Peyer's patch (tissue), 4 donors: ENCODE results near the gene PVALEF. TPM values are rescaled to one million over a fixed set of nuclear protein-coding genes. Genes with fewer than 3 reads are reported as not detected.

Experiments used
- DNase-seq, 3 donors: peaks; one replicate each; pipeline ENCODE4 v3.0.0-alpha.2; 2017 to 2019
- H3K27ac ChIP-seq, 4 donors: fragments of 200-600 bp; sonication (generic); one replicate each; pipeline ENCODE4 v1.5.1; 2016 to 2019
- H3K27me3 ChIP-seq, 2 donors: fragments of 200-600 bp; sonication (generic); one replicate each; pipeline ENCODE4 v1.5.1; 2019
- H3K36me3 ChIP-seq, 3 donors: fragments of 200-600 bp; sonication (generic); one replicate each; pipeline ENCODE4 v1.5.1; 2016 to 2019
- H3K4me1 ChIP-seq, 4 donors: fragments of 200-600 bp; sonication (generic); one replicate each; pipeline ENCODE4 v1.5.1; 2016 to 2019
- H3K4me3 ChIP-seq, 4 donors: fragments of 200-600 bp; sonication (generic); 1 replicate in 3 of 4; 2 replicates in 1 of 4; pipeline ENCODE4 v1.5.1; 2016 to 2019; ENCODE audit warnings: mild to moderate bottlenecking in 1 of 4
- H3K9me3 ChIP-seq, 4 donors: fragments of 200-600 bp; sonication (generic); one replicate each; pipeline ENCODE4 v1.5.1; 2016 to 2019; ENCODE audit warnings: mild to moderate bottlenecking in 1 of 4
- CTCF ChIP-seq, 6 experiments: fragments of 450-650 bp in 4 of 6; fragments of 200-600 bp in 2 of 6; sonication (generic) in 1 of 6; IDR thresholded peaks; one replicate each; pipeline ENCODE4 v1.5.1; 2017 to 2019; ENCODE audit warnings: antibody characterized with exemption in 6 of 6, mild to moderate bottlenecking in 3 of 6, moderate library complexity in 1 of 6
- POLR2A ChIP-seq, 2 donors: fragments of 450-650 bp; IDR thresholded peaks; one replicate each; pipeline ENCODE4 v1.5.1; 2017; ENCODE audit warnings: antibody characterized with exemption in 2 of 2, mild to moderate bottlenecking in 2 of 2, moderate library complexity in 2 of 2
- total RNA-seq, 4 donors: library from RNA; depleted of rRNA; stranded (reverse); fragments of >200 nt; gene quantifications; one replicate each; pipeline ENCODE4 v1.1.0, GENCODE V29; 2016

PVALEF gene
- total RNA-seq, 4 donors from 2014 or later: not detected

- DNase-seq: no peak
Observed at GRCh38 chr17:81138083-81138482, 27.2 kb upstream of the PVALEF start.

DNA sequence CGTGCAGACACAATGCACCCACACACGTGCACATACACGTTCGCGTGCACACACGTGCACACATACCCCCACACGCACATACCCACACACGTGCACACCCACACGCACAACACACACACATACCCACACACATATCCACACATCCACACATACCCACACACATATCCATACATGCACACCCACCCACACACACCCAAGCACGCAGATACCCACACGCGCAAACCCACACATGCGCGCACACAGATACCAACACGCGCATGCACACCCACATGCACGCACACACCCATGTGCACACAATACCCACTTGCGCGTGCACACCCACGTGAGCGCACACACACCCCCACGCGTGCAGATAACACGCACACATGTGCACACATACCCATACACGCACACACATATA, 26.8 kb upstream of the PVALEF start:
- H3K9me3 ChIP-seq: no peaks in the 10 kb centered on the region
- no peak overlapping the region for H3K4me3 ChIP-seq
- no peaks in the 10 kb centered on the region for H3K27me3 ChIP-seq
- peaks cover 0 to 19% (median 0%) of the 10 kb centered on the region in 4 donors for H3K4me1 ChIP-seq
- no peak overlapping the region for H3K27ac ChIP-seq
- no peak for DNase-seq
- H3K36me3 ChIP-seq: no peaks in the 10 kb centered on the region
- no peak for TF ChIP-seq CTCF (IDR thresholded peaks at IDR 0.05)
- no peak for TF ChIP-seq POLR2A (IDR thresholded peaks at IDR 0.05)

More at GRCh38 chr17:81138083-81138482, 27.2 kb upstream of the PVALEF start:
- no peaks in the 10 kb centered on the region for H3K9me3 ChIP-seq
- no peaks in the 10 kb centered on the region for H3K27me3 ChIP-seq
- no peak overlapping the region for H3K27ac ChIP-seq
- no peaks in the 10 kb centered on the region for H3K36me3 ChIP-seq
- TF ChIP-seq POLR2A (IDR thresholded peaks at IDR 0.05) (no peak), CTCF (IDR thresholded peaks at IDR 0.05) (no peak)
- H3K4me1 ChIP-seq: peaks cover 0 to 21% (median 0%) of the 10 kb centered on the region in 4 donors
- no peak overlapping the region for H3K4me3 ChIP-seq

DNA sequence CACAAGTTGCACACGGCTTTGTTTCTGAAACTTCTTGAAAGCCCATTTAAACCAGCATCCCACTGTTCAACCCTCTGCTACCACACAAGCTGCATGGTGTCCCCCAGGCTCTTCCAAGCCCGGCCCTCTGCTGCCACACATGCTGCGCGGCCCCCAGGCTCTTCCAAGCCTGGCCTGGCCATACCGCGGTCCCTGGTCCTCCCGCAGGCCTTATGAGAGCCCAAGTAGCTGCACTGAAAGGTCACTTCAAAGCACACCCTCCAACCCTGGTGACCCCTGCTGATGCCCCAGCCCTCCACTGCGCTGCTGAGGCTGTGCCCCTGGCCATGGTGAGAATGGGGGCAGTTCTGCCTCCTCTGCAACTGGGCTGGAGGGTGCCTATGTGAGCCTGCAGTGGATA, 25.9 kb upstream of the PVALEF start:
- H3K36me3 ChIP-seq: no peaks in the 10 kb centered on the region
- TF ChIP-seq CTCF (IDR thresholded peaks at IDR 0.05) (no peak), POLR2A (IDR thresholded peaks at IDR 0.05) (no peak)
- H3K27ac ChIP-seq: no peak overlapping the region
- H3K4me3 ChIP-seq: no peak overlapping the region
- DNase-seq: no peak
- no peaks in the 10 kb centered on the region for H3K9me3 ChIP-seq
- H3K4me1 ChIP-seq: peaks cover 0 to 13% (median 0%) of the 10 kb centered on the region in 4 donors
- H3K27me3 ChIP-seq: no peaks in the 10 kb centered on the region

- Histone ChIP-seq H3K4me1 (peaks cover 0 to 13% (median 0%) of the 10 kb centered on the region in 4 donors), H3K36me3 (no peaks in the 10 kb centered on the region), H3K9me3 (no peaks in the 10 kb centered on the region), H3K4me3 (no peak overlapping the region), H3K27ac (no peak overlapping the region), H3K27me3 (no peaks in the 10 kb centered on the region)
- TF ChIP-seq CTCF (IDR thresholded peaks at IDR 0.05) (no peak), POLR2A (IDR thresholded peaks at IDR 0.05) (no peak)
- DNase-seq: no peak
Observed at GRCh38 chr17:81140018-81140417, 25.3 kb upstream of the PVALEF start.

DNA sequence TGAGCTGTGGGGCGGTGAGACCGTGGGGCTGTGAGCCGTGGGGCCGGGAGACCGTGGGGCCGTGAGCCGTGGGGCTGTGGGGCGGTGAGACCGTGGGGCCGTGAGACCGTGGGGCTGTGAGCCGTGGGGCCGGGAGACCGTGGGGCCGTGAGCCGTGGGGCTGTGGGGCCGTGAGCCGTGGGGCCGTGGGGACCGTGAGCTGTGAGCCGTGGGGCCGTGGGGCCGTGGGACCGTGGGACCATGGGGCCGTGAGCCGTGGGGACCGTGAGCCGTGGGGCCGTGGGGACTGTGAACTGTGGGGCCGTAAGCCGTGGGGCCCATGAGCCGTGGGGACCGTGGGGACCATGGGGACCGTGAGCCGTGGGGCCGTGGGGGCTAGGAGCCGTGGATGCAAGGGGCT, 24.6 kb upstream of the PVALEF start:
- H3K36me3 ChIP-seq: no peaks in the 10 kb centered on the region
- no peak for DNase-seq
- H3K27me3 ChIP-seq: no peaks in the 10 kb centered on the region
- no peak overlapping the region for H3K4me3 ChIP-seq
- TF ChIP-seq CTCF (IDR thresholded peaks at IDR 0.05): no peak
- no peak for TF ChIP-seq POLR2A (IDR thresholded peaks at IDR 0.05)
- no peak overlapping the region for H3K27ac ChIP-seq
- H3K4me1 ChIP-seq: peaks cover 0 to 13% (median 0%) of the 10 kb centered on the region in 4 donors
- no peaks in the 10 kb centered on the region for H3K9me3 ChIP-seq
